GM12878 (cell line): ENCODE results near the gene STK38. TPM values are rescaled to one million over a fixed set of nuclear protein-coding genes. Genes with fewer than 3 reads are reported as not detected.

ENCODE experiments used
- polyA plus RNA-seq, 11 experiments: library from polyadenylated mRNA; depleted of rRNA in 4 of 11; unstranded in 6 of 11; stranded (reverse) in 5 of 11; fragments of >200 nt; fragmentation: Nextera tagmentation in 4 of 11; fragmentation: Illumina TruSeq in 1 of 11; extraction: Ambion mirVana in 4 of 11; extraction: Trizol in 1 of 11; gene quantifications; 1 replicate in 1 of 11; 2 replicates in 10 of 11; pipeline versions ENCODE4 v1.2.1 to v1.2.3, GENCODE V29; 2011 to 2016; ENCODE audit warnings: inconsistent platforms in 2 of 11, missing spikeins in 2 of 11, low read depth in 1 of 11
- small RNA-seq: library from RNA; depleted of rRNA; stranded (forward); fragments of <200 nt; gene quantifications from one replicate; pipeline ENCODE3, GENCODE V24; 2014
- total RNA-seq, 4 experiments: library from RNA; depleted of rRNA in 3 of 4; stranded (reverse); fragments of >200 nt in 3 of 4; fragmentation: Illumina TruSeq in 1 of 4; extraction: Trizol in 1 of 4; gene quantifications; 2 replicates each; pipeline versions ENCODE4 v1.2.1 to v1.2.3, GENCODE V29; 2013 to 2021

The STK38 gene
- total and polyA plus RNA-seq, 10 of the 15 experiments (the other 5 are each of a cell fraction or from before 2014, with no cell fraction given) = 4.1 to 18.7 (median 13.6) TPM

Small RNAs within 50 kb of the gene (small RNA-seq; reads per million reads assigned to genes)
- not detected for gene RN7SL502P

Other genes starting within 250 kb of the STK38 start
- 0.05 and 0.06 TPM in 2 replicates for gene BNIP5, start 210.6 kb downstream of the STK38 start, total RNA-seq (2014; rRNA removed)
- gene BNIP5, start 210.6 kb downstream of the STK38 start, total RNA-seq (2014; rRNA removed; fragmentation: Illumina TruSeq; extraction: Trizol) = 0.04 and 0.09 TPM in 2 replicates
- 0.08 and 0.13 TPM in 2 replicates for gene BNIP5, start 210.6 kb downstream of the STK38 start, total RNA-seq (2021)
- gene BNIP5, start 210.6 kb downstream of the STK38 start, polyA plus RNA-seq (2011; rRNA removed) = 0.36 and 0.68 TPM in 2 replicates
- gene BNIP5, start 210.6 kb downstream of the STK38 start, polyA plus RNA-seq (2014; fragmentation: Illumina TruSeq; extraction: Trizol) = 0.09 and 0.16 TPM in 2 replicates
- under 1 TPM in 1 of 2 experiments, not detected in 1; 0.02 TPM for gene BNIP5, start 210.6 kb downstream of the STK38 start, polyA plus RNA-seq (2014; fragmentation: Nextera tagmentation; extraction: Ambion mirVana)
- gene BNIP5, start 210.6 kb downstream of the STK38 start, polyA plus RNA-seq (2014; rRNA removed) = 0.03 and 0.04 TPM in 2 replicates
- under 1 TPM in 1 of 2 experiments, not detected in 1; 0.04 TPM for gene BNIP5, start 210.6 kb downstream of the STK38 start, polyA plus RNA-seq (2016; fragmentation: Nextera tagmentation; extraction: Ambion mirVana)
- gene ETV7, start 159.8 kb downstream of the STK38 start, total RNA-seq (2014; rRNA removed) = 1.8 and 2.6 TPM in 2 replicates
- 1.1 and 1.3 TPM in 2 replicates for gene ETV7, start 159.8 kb downstream of the STK38 start, total RNA-seq (2014; rRNA removed; fragmentation: Illumina TruSeq; extraction: Trizol)
- 1.6 and 1.9 TPM in 2 replicates for gene ETV7, start 159.8 kb downstream of the STK38 start, total RNA-seq (2021)
- gene ETV7, start 159.8 kb downstream of the STK38 start, polyA plus RNA-seq (2011; rRNA removed) = 0.04 TPM in 1 of 2 replicates, not detected in the other
- gene ETV7, start 159.8 kb downstream of the STK38 start, polyA plus RNA-seq (2014; fragmentation: Illumina TruSeq; extraction: Trizol) = 1.3 TPM in 2 replicates
- under 1 TPM; 0.23 to 0.27 TPM for gene ETV7, start 159.8 kb downstream of the STK38 start, polyA plus RNA-seq (2014; fragmentation: Nextera tagmentation; extraction: Ambion mirVana)
- 1.8 and 2.1 TPM in 2 replicates for gene ETV7, start 159.8 kb downstream of the STK38 start, polyA plus RNA-seq (2014; rRNA removed)
- 1 to 10 TPM; 1.2 to 1.5 TPM for gene ETV7, start 159.8 kb downstream of the STK38 start, polyA plus RNA-seq (2016; fragmentation: Nextera tagmentation; extraction: Ambion mirVana)
- 0.27 and 0.45 TPM in 2 replicates for gene PXT1, start 104.6 kb downstream of the STK38 start, total RNA-seq (2014; rRNA removed)
- 0.23 and 0.27 TPM in 2 replicates for gene PXT1, start 104.6 kb downstream of the STK38 start, total RNA-seq (2014; rRNA removed; fragmentation: Illumina TruSeq; extraction: Trizol)
- 0.21 and 0.38 TPM in 2 replicates for gene PXT1, start 104.6 kb downstream of the STK38 start, total RNA-seq (2021)
- gene PXT1, start 104.6 kb downstream of the STK38 start, polyA plus RNA-seq (2011; rRNA removed) = 0.24 and 0.31 TPM in 2 replicates
- gene PXT1, start 104.6 kb downstream of the STK38 start, polyA plus RNA-seq (2014; fragmentation: Illumina TruSeq; extraction: Trizol) = 1.3 and 2.1 TPM in 2 replicates
- under 1 TPM; 0.52 to 0.60 TPM for gene PXT1, start 104.6 kb downstream of the STK38 start, polyA plus RNA-seq (2014; fragmentation: Nextera tagmentation; extraction: Ambion mirVana)
- gene PXT1, start 104.6 kb downstream of the STK38 start, polyA plus RNA-seq (2014; rRNA removed) = 0.39 and 0.49 TPM in 2 replicates
- gene PXT1, start 104.6 kb downstream of the STK38 start, polyA plus RNA-seq (2016; fragmentation: Nextera tagmentation; extraction: Ambion mirVana) = 1 to 10 TPM; 2.5 to 2.9 TPM
- gene KCTD20, start 104.5 kb downstream of the STK38 start, total RNA-seq (2014; rRNA removed) = 66.0 and 83.5 TPM in 2 replicates
- 73.5 and 77.0 TPM in 2 replicates for gene KCTD20, start 104.5 kb downstream of the STK38 start, total RNA-seq (2014; rRNA removed; fragmentation: Illumina TruSeq; extraction: Trizol)
- 51.6 and 52.7 TPM in 2 replicates for gene KCTD20, start 104.5 kb downstream of the STK38 start, total RNA-seq (2021)
- 68.6 and 82.3 TPM in 2 replicates for gene KCTD20, start 104.5 kb downstream of the STK38 start, polyA plus RNA-seq (2011; rRNA removed)
- 61.7 and 70.5 TPM in 2 replicates for gene KCTD20, start 104.5 kb downstream of the STK38 start, polyA plus RNA-seq (2014; fragmentation: Illumina TruSeq; extraction: Trizol)
- 10 to 100 TPM; 18.1 to 20.1 TPM for gene KCTD20, start 104.5 kb downstream of the STK38 start, polyA plus RNA-seq (2014; fragmentation: Nextera tagmentation; extraction: Ambion mirVana)
- gene KCTD20, start 104.5 kb downstream of the STK38 start, polyA plus RNA-seq (2014; rRNA removed) = 40.4 and 48.2 TPM in 2 replicates
- gene KCTD20, start 104.5 kb downstream of the STK38 start, polyA plus RNA-seq (2016; fragmentation: Nextera tagmentation; extraction: Ambion mirVana) = 10 to 100 TPM; 44.3 to 49.5 TPM
- 195 and 229 TPM in 2 replicates for gene SRSF3, start 46.9 kb upstream of the STK38 start, total RNA-seq (2014; rRNA removed)
- gene SRSF3, start 46.9 kb upstream of the STK38 start, total RNA-seq (2014; rRNA removed; fragmentation: Illumina TruSeq; extraction: Trizol) = 240 and 256 TPM in 2 replicates
- gene SRSF3, start 46.9 kb upstream of the STK38 start, total RNA-seq (2021) = 456 and 467 TPM in 2 replicates
- 499 and 606 TPM in 2 replicates for gene SRSF3, start 46.9 kb upstream of the STK38 start, polyA plus RNA-seq (2011; rRNA removed)
- 314 and 338 TPM in 2 replicates for gene SRSF3, start 46.9 kb upstream of the STK38 start, polyA plus RNA-seq (2014; fragmentation: Illumina TruSeq; extraction: Trizol)
- gene SRSF3, start 46.9 kb upstream of the STK38 start, polyA plus RNA-seq (2014; fragmentation: Nextera tagmentation; extraction: Ambion mirVana) = 1,000 to 10,000 TPM in 1 of 2 experiments, 100 to 1,000 TPM in 1; 971 to 1,377 TPM
- gene SRSF3, start 46.9 kb upstream of the STK38 start, polyA plus RNA-seq (2014; rRNA removed) = 482 and 486 TPM in 2 replicates
- gene SRSF3, start 46.9 kb upstream of the STK38 start, polyA plus RNA-seq (2016; fragmentation: Nextera tagmentation; extraction: Ambion mirVana) = 100 to 1,000 TPM; 569 to 577 TPM
- gene CDKN1A, start 131.2 kb upstream of the STK38 start, total RNA-seq (2014; rRNA removed) = 186 and 198 TPM in 2 replicates
- gene CDKN1A, start 131.2 kb upstream of the STK38 start, total RNA-seq (2014; rRNA removed; fragmentation: Illumina TruSeq; extraction: Trizol) = 139 and 144 TPM in 2 replicates
- gene CDKN1A, start 131.2 kb upstream of the STK38 start, total RNA-seq (2021) = 315 and 321 TPM in 2 replicates
- 103 and 200 TPM in 2 replicates for gene CDKN1A, start 131.2 kb upstream of the STK38 start, polyA plus RNA-seq (2011; rRNA removed)
- 154 and 232 TPM in 2 replicates for gene CDKN1A, start 131.2 kb upstream of the STK38 start, polyA plus RNA-seq (2014; fragmentation: Illumina TruSeq; extraction: Trizol)
- gene CDKN1A, start 131.2 kb upstream of the STK38 start, polyA plus RNA-seq (2014; fragmentation: Nextera tagmentation; extraction: Ambion mirVana) = 10 to 100 TPM; 25.2 to 48.4 TPM
- 330 and 358 TPM in 2 replicates for gene CDKN1A, start 131.2 kb upstream of the STK38 start, polyA plus RNA-seq (2014; rRNA removed)
- gene CDKN1A, start 131.2 kb upstream of the STK38 start, polyA plus RNA-seq (2016; fragmentation: Nextera tagmentation; extraction: Ambion mirVana) = 100 to 1,000 TPM; 604 to 637 TPM
- 0.06 TPM in 1 of 2 replicates, not detected in the other for gene RAB44, start 150.3 kb upstream of the STK38 start, total RNA-seq (2014; rRNA removed)
- gene RAB44, start 150.3 kb upstream of the STK38 start, total RNA-seq (2014; rRNA removed; fragmentation: Illumina TruSeq; extraction: Trizol) = not detected in 2 replicates
- 0.05 TPM in 1 of 2 replicates, not detected in the other for gene RAB44, start 150.3 kb upstream of the STK38 start, total RNA-seq (2021)
- gene RAB44, start 150.3 kb upstream of the STK38 start, polyA plus RNA-seq (2011; rRNA removed) = 0.05 TPM in 1 of 2 replicates, not detected in the other
- gene RAB44, start 150.3 kb upstream of the STK38 start, polyA plus RNA-seq (2014; fragmentation: Illumina TruSeq; extraction: Trizol) = 0.01 TPM in 1 of 2 replicates, not detected in the other
- under 1 TPM in 1 of 2 experiments, not detected in 1; 0.02 TPM for gene RAB44, start 150.3 kb upstream of the STK38 start, polyA plus RNA-seq (2014; fragmentation: Nextera tagmentation; extraction: Ambion mirVana)
- gene RAB44, start 150.3 kb upstream of the STK38 start, polyA plus RNA-seq (2014; rRNA removed) = 0.01 and 0.05 TPM in 2 replicates
- gene RAB44, start 150.3 kb upstream of the STK38 start, polyA plus RNA-seq (2016; fragmentation: Nextera tagmentation; extraction: Ambion mirVana) = under 1 TPM; 0.05 to 0.08 TPM